SK-MEL-5 (cell line): Measurements from ENCODE around the gene GBP7. TPM values are rescaled to one million over a fixed set of nuclear protein-coding genes. Genes with fewer than 3 reads are reported as not detected.

ENCODE experiments used
- DNase-seq: peaks from one replicate; pipeline ENCODE4 v3.0.0-alpha.2; 2016; ENCODE audit warnings: low read depth, low spot score
- in situ Hi-C: cut with HindIII; loops from 2 replicates; pipeline ENCODE4 v1.10.0; 2016; ENCODE audit warnings: low sequenced_read_pairs, high pct_unique_total_duplicates, low pct_unique_long_range_greater_than_20kb
- total RNA-seq: library from RNA; depleted of rRNA; stranded (reverse); fragments of >200 nt; shearing (Covaris generic); gene quantifications from 2 replicates; pipeline ENCODE4 v1.2.3, GENCODE V29; 2014; rRNA removed

The GBP7 gene
- total RNA-seq, 1 experiment from 2014 or later = not detected

GRCh38 chr1:89085781-89086180, 90.0 kb downstream of the GBP7 start:
- in situ Hi-C loops = no loop called here
- DNase-seq = peak; percentile 79

Other genes with a start within 250 kb of the GBP7 start
- gene KYAT3, start 183.4 kb downstream of the GBP7 start, total RNA-seq = 17.6 and 20.0 TPM in 2 replicates
- 9.7 and 10.8 TPM in 2 replicates for gene RBMXL1, start 183.4 kb downstream of the GBP7 start, total RNA-seq
- gene GBP3, start 153.1 kb downstream of the GBP7 start, total RNA-seq = 0.08 TPM in 2 replicates
- gene GBP1, start 110.8 kb downstream of the GBP7 start, total RNA-seq = 0.29 and 0.83 TPM in 2 replicates
- gene GBP2, start 49.9 kb downstream of the GBP7 start, total RNA-seq = 1.4 and 3.4 TPM in 2 replicates
- gene GBP4, start 22.9 kb upstream of the GBP7 start, total RNA-seq = 0.03 TPM in 2 replicates
- not detected in 2 replicates for gene GBP5, start 96.9 kb upstream of the GBP7 start, total RNA-seq
- gene GBP6, start 188.1 kb upstream of the GBP7 start, total RNA-seq = 0.08 and 0.18 TPM in 2 replicates